Aorta (tissue), 5 donors: Measurements from ENCODE around the gene ACOT8. TPM values are rescaled to one million over a fixed set of nuclear protein-coding genes. Genes with fewer than 3 reads are reported as not detected.

Experiments used
- ATAC-seq: fragments of 200-7000 bp; cut with Tn5 transposase; one replicate; pipeline ENCODE4 v1.9.1; 2022; ENCODE audit warnings: moderate library complexity; ENCODE audit not compliant: low FRiP score
- DNase-seq, 2 donors: peaks; one replicate each; pipeline ENCODE4 v3.0.0-alpha.2; 2020
- H3K27ac ChIP-seq, 2 donors: one replicate each; pipeline ENCODE4 v1.5.1; 2013; ENCODE audit warnings: low read length in 2 of 2, mild to moderate bottlenecking in 2 of 2, moderate library complexity in 2 of 2, control low read depth in 1 of 2, inconsistent platforms in 1 of 2, low read depth in 1 of 2
- H3K27me3 ChIP-seq, 2 donors: one replicate each; pipeline ENCODE4 v1.6.1; 2013; ENCODE audit warnings: control low read depth in 1 of 2, low read length in 1 of 2, mild to moderate bottlenecking in 1 of 2, moderate library complexity in 1 of 2; ENCODE audit not compliant: insufficient read depth in 2 of 2, control insufficient read depth in 1 of 2
- H3K36me3 ChIP-seq, 2 donors: one replicate each; pipeline ENCODE4 v1.6.1; 2013; ENCODE audit warnings: control low read depth in 1 of 2, low read length in 1 of 2, mild to moderate bottlenecking in 1 of 2; ENCODE audit not compliant: insufficient read depth in 2 of 2, control insufficient read depth in 1 of 2
- H3K4me1 ChIP-seq, 2 donors: one replicate each; pipeline ENCODE4 v1.6.1; 2013; ENCODE audit warnings: low read length in 2 of 2, control low read depth in 1 of 2, mild to moderate bottlenecking in 1 of 2, moderate library complexity in 1 of 2; ENCODE audit not compliant: insufficient read depth in 2 of 2, control insufficient read depth in 1 of 2
- H3K4me3 ChIP-seq, 2 donors: one replicate each; pipeline ENCODE4 v1.5.1; 2013; ENCODE audit warnings: low read length in 2 of 2, control low read depth in 1 of 2, mild to moderate bottlenecking in 1 of 2
- H3K9me3 ChIP-seq: one replicate; pipeline ENCODE4 v1.6.1; 2013; ENCODE audit warnings: mild to moderate bottlenecking, low read length; ENCODE audit not compliant: control insufficient read depth
- WGBS, 2 donors: extraction: QIAGEN DNeasy Blood & Tissue Kit; methylation state at CpG; one replicate each; pipeline ENCODE4 v1.1.7; 2013; 5-methylcytosine and 5-hydroxymethylcytosine counted together
- intact Hi-C, 2 donors: fragments of 100-400 bp; cut with DNase I; formaldehyde crosslinking; loops; one replicate each; pipeline versions ENCODE4 v1.14.2 to v1.15.0; 2022
- polyA plus RNA-seq, 2 donors: library from polyadenylated mRNA; stranded (reverse); fragments of 200-250 nt; gene quantifications; one replicate each; pipeline ENCODE4 v1.2.3, GENCODE V29; 2013
- total RNA-seq, 2 donors: library from RNA; stranded (reverse); fragmentation: NEBNext Ultra II Directional; extraction: Animal tissue kit (Norgen Biotek cat#: 25700); gene quantifications; one replicate each; pipeline ENCODE4 v1.2.1, GENCODE V29; 2021
- donor health status: healthy with polysubstance abuse.
- donor health status: Bipolar disorder and iron deficiency.
- donor health status: DM: no; HTN: no; CAD: no.
- donor health status: DM: no; HTN: no; CAD: no.
- donor health status: DM: yes; HTN: yes; CAD: no.

Gene ACOT8
- total and polyA plus RNA-seq, 4 donors, result 11.2 to 32.5 (median 20.0) TPM

DNA sequence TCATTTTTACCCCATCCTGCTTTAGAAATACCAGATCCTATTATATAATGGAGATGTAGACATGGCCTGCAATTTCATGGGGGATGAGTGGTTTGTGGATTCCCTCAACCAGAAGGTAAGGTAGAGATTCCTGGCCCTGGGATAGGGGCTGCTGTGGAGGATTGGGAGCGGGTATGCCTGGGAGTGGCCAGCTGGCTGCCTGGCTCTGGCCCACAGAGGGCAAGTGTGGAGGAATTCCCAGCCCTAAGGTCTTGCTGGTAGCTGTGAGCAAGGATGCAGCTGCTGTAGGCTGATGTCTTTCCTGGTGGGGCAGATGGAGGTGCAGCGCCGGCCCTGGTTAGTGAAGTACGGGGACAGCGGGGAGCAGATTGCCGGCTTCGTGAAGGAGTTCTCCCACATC lies 40.5 kb upstream of the ACOT8 start:
- ATAC-seq (no peak), DNase-seq (no peak)
- Histone ChIP-seq H3K36me3 (peaks cover 0 to 2% of the 10 kb centered on the region in 2 donors), H3K4me3 (no peak overlapping the region), H3K9me3 (no peaks in the 10 kb centered on the region), H3K27ac (no peak overlapping the region), H3K4me1 (no peaks in the 10 kb centered on the region), H3K27me3 (no peaks in the 10 kb centered on the region)
- intact Hi-C loops, result no loop called here
- 92 to 93% methylated on average over 7 of the region's 7 CpGs for WGBS, 2 donors

DNA sequence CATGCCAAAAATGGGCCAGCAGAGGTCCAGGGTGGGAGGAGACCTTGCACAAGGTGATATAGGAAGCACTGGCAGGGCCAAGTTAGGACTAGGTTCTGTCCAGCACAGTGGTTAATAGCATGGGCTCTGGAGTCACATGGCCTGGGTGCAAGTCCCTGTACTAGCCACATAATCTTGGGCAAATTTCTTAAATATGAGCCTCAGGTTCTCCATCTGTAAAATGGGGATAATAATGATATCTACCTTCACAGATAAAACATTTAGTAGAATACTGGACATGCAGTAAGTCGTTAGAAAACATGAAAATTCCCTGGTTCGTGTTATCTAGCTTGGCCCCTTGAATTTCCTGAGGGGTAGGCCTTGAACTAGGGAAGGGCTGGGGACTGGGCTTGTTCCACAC lies 40.1 kb upstream of the ACOT8 start:
- Histone ChIP-seq H3K36me3 (peaks cover 0 to 2% of the 10 kb centered on the region in 2 donors), H3K4me1 (no peaks in the 10 kb centered on the region), H3K27me3 (no peaks in the 10 kb centered on the region), H3K4me3 (no peak overlapping the region), H3K9me3 (no peaks in the 10 kb centered on the region), H3K27ac (no peak overlapping the region)
- DNase-seq (no peak), ATAC-seq (no peak)
- intact Hi-C loops, result no loop called here
- 87 to 91% methylated on average over 2 of the region's 2 CpGs for WGBS, 2 donors

GRCh38 chr20:45896641-45897161 lies 39.5 kb upstream of the ACOT8 start:
- no peak overlapping the region for H3K4me3 ChIP-seq
- DNase-seq, result no peak
- no peak overlapping the region for H3K27ac ChIP-seq
- ATAC-seq, result no peak
- 92 to 94% methylated on average over 14 of the region's 14 CpGs for WGBS, 2 donors
- intact Hi-C loops, result no loop called here
- no peaks in the 10 kb centered on the region for H3K4me1 ChIP-seq
- peaks cover 0 to 2% of the 10 kb centered on the region in 2 donors for H3K36me3 ChIP-seq
- no peaks in the 10 kb centered on the region for H3K27me3 ChIP-seq
- no peaks in the 10 kb centered on the region for H3K9me3 ChIP-seq

DNA sequence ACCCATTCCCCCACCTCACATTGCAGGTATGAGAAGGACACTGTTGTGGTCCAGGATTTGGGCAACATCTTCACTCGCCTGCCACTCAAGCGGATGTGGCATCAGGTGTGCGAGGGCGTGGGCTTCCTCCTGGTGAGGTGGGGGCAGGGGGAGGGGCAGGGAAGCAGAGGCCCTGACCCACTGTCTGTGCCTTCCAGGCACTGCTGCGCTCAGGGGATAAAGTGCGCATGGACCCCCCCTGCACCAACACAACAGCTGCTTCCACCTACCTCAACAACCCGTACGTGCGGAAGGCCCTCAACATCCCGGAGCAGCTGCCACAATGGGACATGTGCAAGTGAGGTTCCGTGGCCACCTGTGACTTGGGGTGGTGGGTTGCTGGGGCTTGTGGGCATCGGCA lies 37.6 kb upstream of the ACOT8 start:
- H3K27ac ChIP-seq, result no peak overlapping the region

GRCh38 chr20:45893831-45894230 lies 36.6 kb upstream of the ACOT8 start:
- no peaks in the 10 kb centered on the region for H3K27me3 ChIP-seq
- 91 to 92% methylated on average over 4 of the region's 4 CpGs for WGBS, 2 donors
- ATAC-seq (no peak), DNase-seq (peak in 1 of 2 donors; percentile 13)
- H3K9me3 ChIP-seq, result no peaks in the 10 kb centered on the region
- H3K4me1 ChIP-seq, result no peaks in the 10 kb centered on the region
- H3K36me3 ChIP-seq, result peaks cover 0 to 2% of the 10 kb centered on the region in 2 donors
- H3K4me3 ChIP-seq, result no peak overlapping the region
- H3K27ac ChIP-seq, result no peak overlapping the region
- intact Hi-C loops, result loop anchor here (5.0 kb wide), 2 partner anchors 78 to 97 kb away; partner anchors contain the start of gene ZNF335 (in 1 of the 2)

More for the DNA sequence above, 37.6 kb upstream of the ACOT8 start:
- WGBS, 2 donors, result 77 to 85% methylated on average over 12 of the region's 12 CpGs
- Histone ChIP-seq H3K4me3 (no peak overlapping the region), H3K4me1 (no peaks in the 10 kb centered on the region), H3K36me3 (peaks cover 0 to 2% of the 10 kb centered on the region in 2 donors), H3K27me3 (no peaks in the 10 kb centered on the region), H3K9me3 (no peaks in the 10 kb centered on the region)
- intact Hi-C loops, result loop anchor here (5.0 kb wide), 2 partner anchors 78 to 97 kb away; partner anchors contain the start of gene ZNF335 (in 1 of the 2)
- ATAC-seq (no peak), DNase-seq (no peak)

GRCh38 chr20:45892828-45893500 lies 35.8 kb upstream of the ACOT8 start:
- no peak for ATAC-seq
- H3K9me3 ChIP-seq, result no peaks in the 10 kb centered on the region
- WGBS, 2 donors, result 77 to 81% methylated on average over 4 of the region's 4 CpGs
- H3K36me3 ChIP-seq, result peaks cover 0 to 2% of the 10 kb centered on the region in 2 donors
- no peak overlapping the region for H3K27ac ChIP-seq
- H3K4me3 ChIP-seq, result no peak overlapping the region
- H3K4me1 ChIP-seq, result no peaks in the 10 kb centered on the region
- no peaks in the 10 kb centered on the region for H3K27me3 ChIP-seq
- DNase-seq, result peak in 1 of 2 donors; percentile 67
- intact Hi-C loops, result loop anchor here (5.0 kb wide), 2 partner anchors 79 to 96 kb away; partner anchors contain the start of gene ZNF335 (in 1 of the 2)

DNA sequence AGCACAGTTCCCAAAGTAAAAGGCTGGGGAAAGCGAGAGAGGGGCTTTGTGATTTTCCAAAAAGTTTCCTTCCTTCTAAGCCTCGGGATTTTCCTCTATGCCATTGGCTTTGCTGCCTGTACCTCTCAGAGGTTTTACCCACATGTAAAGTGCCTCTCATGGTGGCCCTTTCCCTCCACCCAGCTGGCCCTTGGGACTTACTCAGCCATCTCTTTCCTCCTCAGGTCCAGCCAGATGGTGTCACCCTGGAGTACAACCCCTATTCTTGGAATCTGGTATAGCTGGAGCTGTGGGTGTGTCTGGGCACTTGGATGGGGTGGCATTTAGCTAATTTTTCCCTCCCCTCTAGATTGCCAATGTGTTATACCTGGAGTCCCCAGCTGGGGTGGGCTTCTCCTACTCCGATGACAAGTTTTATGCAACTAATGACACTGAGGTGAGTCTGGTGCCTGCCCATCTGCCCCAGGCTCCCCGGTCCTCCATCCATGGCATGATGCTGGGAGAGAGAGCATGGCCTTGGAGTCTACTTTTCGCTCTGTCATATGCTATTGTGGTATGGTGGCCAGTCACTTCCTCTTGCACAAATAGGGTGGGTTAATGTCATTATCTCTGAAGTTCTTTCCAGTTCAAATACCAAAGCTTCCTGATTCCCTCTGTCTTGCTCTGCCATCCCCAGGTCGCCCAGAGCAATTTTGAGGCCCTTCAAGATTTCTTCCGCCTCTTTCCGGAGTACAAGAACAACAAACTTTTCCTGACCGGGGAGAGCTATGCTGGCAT lies 35.0 kb upstream of the ACOT8 start:
- no peaks in the 10 kb centered on the region for H3K27me3 ChIP-seq
- ATAC-seq (no peak), DNase-seq (peak; percentile 43 to 52)
- no peaks in the 10 kb centered on the region for H3K9me3 ChIP-seq
- intact Hi-C loops, result loop anchor here (5.0 kb wide), 2 partner anchors 80 to 95 kb away; partner anchors contain the start of gene ZNF335 (in 1 of the 2)
- 78 to 80% methylated on average over 9 of the region's 9 CpGs for WGBS, 2 donors
- peaks cover 0 to 2% of the 10 kb centered on the region in 2 donors for H3K36me3 ChIP-seq
- H3K4me1 ChIP-seq, result no peaks in the 10 kb centered on the region
- no peak overlapping the region for H3K4me3 ChIP-seq
- no peak overlapping the region for H3K27ac ChIP-seq

DNA sequence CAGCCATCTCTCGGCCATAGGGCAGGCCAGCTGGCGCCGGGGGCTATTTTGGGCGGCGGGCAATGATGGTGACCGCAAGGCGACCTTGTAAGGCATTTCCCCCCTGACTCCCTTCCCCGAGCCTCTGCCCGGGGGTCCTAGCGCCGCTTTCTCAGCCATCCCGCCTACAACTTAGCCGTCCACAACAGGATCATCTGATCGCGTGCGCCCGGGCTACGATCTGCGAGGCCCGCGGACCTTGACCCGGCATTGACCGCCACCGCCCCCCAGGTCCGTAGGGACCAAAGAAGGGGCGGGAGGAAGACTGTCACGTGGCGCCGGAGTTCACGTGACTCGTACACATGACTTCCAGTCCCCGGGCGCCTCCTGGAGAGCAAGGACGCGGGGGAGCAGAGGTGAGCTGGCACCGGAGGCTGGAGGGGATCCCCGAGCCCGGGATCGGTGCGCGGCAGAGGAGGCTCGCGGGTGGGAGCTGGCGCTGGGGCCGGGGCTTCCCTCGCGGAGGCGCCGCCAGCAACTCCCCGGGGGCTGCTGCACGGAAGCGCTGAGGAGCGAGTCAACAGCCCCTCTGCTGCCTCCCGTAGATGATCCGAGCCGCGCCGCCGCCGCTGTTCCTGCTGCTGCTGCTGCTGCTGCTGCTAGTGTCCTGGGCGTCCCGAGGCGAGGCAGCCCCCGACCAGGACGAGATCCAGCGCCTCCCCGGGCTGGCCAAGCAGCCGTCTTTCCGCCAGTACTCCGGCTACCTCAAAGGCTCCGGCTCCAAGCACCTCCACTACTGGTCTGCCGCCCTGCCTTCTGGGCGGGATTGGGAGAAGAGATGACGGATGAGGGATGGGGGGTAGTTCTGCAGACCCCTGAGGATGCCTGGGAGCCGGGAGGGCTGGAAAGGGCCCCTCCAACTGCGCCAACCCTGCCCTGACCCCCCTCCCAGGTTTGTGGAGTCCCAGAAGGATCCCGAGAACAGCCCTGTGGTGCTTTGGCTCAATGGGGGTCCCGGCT lies 34.1 kb upstream of the ACOT8 start, which contains the start of the genes CTSA and NEURL2:
CTSA (plus strand) TSS at position 351 of the 999 bp plus-strand sequence; CDS start at position 585, 234 bp downstream.
NEURL2 (minus strand) TSS at position 224 of the 999 bp plus-strand sequence; CDS start at position 7, 217 bp downstream.
- H3K9me3 ChIP-seq, result no peaks in the 10 kb centered on the region

More for the DNA sequence above, 34.1 kb upstream of the ACOT8 start, which contains the start of the genes CTSA and NEURL2:
- DNase-seq (peak; percentile 94 to 97), ATAC-seq (peak; percentile 93)
- intact Hi-C loops, result loop anchor here (1.0 to 5.0 kb wide), 3 partner anchors 43 to 94 kb away; partner anchors contain the start of genes PCIF1 (in 1 of the 2) and ZNF335 (in 1 of the 2)
- no peaks in the 10 kb centered on the region for H3K36me3 ChIP-seq
- peak within 1 kb of the TSS; percentile 42 to 55 for H3K4me3 ChIP-seq
- no peaks in the 10 kb centered on the region for H3K27me3 ChIP-seq
- H3K27ac ChIP-seq, result peak within 1 kb of the TSS in 1 of 2 donors; percentile 50
- no peaks in the 10 kb centered on the region for H3K4me1 ChIP-seq
- 1% methylated on average over 60 to 78 of the region's 78 CpGs for WGBS, 2 donors
